COLO668 (cell line): ENCODE results near the gene OGG1.
"Not testable (repeated sequence)": the region's sequence is repeated elsewhere in the genome, so short reads cannot be mapped to it uniquely, and the experiment has no call there.

ENCODE experiments used
- DNase-seq: peaks from one replicate; lab custom pipeline; 2025; ENCODE audit not compliant: unreplicated experiment; lab: John Stamatoyannopoulos, UW

OGG1 gene

GRCh38 chr3:9760779-9761505, 11.2 kb downstream of the OGG1 start:
- DNase-seq, result no peak

GRCh38 chr3:9761919-9762318, 12.2 kb downstream of the OGG1 start:
- no peak for DNase-seq

GRCh38 chr3:9762871-9763270, 13.1 kb downstream of the OGG1 start:
- no peak for DNase-seq

DNA sequence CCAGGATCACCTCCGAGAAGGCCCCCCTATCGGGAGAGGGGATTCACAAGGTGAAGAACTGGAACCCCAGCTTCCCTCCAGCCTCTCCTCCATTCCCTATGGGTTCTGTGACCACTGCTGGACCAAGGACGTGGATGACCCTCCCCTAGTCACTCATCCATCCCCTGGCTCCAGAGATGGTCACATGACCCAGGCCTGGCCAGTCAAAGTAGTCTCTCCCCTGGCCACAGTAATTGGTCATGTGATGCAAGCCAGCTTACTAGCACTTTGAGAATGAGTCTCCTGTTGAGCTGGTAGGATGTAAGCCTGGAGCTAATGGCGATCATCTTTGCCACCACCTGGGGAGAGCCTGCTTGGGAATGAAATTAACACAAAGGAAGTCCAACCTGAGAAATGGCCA, 16.1 kb downstream of the OGG1 start:
- DNase-seq, result no peak

DNA sequence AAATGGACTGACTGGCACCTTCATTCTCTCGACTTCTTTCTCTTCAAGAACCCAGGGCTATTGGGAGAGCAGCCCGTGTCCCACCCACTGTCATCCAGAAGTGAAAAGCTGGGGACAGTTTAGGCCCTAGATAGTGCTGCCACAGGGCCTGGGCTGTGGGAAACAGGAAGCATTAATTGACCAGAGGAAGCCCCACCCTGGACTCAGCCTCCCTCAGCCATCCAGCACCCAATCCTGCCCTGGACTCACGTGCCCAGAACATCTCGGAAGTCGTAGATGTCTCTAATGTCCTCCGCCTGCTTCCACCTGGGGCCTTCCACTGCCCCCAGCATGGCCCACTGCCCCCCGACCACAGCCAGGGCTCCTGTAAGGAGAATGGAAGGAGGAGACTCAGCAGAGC, 17.7 kb downstream of the OGG1 start:
- no peak for DNase-seq

DNA sequence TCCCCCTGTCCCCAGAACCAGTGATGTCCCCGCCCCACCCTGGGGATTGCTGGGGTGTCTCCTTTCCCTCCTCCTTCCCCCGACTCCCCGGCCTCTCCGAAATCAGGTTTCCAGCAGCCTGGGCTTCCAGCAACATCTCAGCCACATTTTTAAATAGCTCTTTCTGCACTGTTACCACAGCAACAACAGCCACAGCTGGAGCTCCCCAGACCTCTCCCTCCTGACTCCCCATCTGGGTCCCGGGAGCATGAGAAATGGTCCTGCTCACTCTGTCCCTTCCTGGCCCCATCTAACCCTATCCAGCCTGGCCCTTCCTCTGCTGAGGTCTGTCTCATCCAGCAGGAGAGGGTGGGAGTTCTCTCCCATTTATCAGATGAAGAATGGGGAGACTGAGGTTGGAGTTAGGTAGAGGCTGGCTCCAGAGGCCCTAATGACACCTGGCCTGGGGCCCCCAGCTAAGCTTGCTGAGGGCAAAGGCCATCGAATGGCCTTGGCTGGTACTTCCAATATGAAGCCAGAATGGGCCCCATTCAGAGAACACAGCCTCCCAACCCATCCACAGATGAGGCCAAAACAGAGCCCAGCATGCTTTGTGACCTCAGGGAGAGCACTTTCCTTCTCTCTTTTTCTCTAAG, 18.5 kb downstream of the OGG1 start:
- DNase-seq, result no peak

DNA sequence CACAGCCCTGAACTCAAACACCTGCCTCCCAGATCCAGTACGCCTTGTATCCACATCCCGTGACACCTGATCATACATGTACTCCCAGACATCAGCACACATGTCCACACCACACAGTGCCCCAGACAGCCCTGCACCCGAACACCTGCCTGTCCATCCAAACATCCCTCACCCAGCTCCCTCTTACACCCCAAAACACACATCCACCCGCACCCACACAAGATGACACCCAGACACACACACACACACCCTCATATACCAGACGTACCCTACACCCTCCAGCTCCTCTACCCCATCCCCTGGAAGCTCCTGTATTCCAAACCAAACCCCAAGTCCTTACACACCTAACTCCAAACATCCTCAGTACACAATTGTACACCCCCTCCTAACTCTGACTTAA, 19.3 kb downstream of the OGG1 start:
- peak; percentile 8 for DNase-seq

DNA sequence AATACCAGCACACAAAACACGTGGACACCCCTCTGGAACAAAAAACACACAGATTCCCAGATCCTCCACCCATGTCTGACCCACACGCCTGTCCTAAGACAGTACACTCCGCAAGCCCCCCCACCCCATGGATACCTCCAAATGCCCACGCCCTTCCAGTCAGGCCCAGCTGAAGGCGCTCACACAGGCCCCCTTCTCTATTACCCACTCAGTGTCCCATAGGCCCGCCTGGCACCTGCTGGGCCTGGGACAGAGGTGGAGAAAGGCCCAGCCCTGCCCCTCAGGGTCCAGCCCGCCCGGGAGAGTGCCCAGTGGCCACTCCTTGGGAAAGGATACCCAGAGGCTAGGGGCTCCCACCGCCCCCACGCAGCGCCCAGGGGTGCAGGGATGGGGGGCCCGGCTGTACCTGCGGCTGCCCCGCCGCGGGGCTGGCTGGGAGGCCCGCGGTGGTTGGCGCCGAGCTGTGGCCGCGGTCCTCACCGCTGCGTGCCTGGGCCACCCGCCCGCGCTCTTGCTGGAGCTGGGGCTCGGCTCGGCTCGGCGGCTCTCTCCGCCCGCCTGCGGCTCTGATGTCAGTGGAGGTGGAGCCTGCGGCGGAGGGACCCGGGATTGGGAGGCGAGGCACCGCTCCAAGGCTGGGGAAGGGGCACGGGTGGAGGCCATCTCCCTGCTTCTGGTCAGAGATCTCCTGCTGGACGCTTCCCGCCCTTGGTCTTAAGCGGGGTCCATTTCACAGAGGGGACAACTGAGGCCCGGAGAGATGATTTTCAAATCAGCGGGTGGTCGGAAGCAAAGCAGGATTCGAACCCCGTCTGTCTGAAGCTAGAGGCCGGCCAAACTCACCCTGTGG, 19.9 kb downstream of the OGG1 start, which contains the start of gene CAMK1:
CAMK1 (minus strand) TSS at position 522 of the 850 bp plus-strand sequence. CDS start 2,198 bp downstream, outside the sequence.
- DNase-seq, result peak; percentile 67

GRCh38 chr3:9770276-9770812, 20.6 kb downstream of the OGG1 start:
- no peak for DNase-seq

- not testable (repeated sequence) for DNase-seq
Observed at GRCh38 chr3:9771007-9771406, 21.3 kb downstream of the OGG1 start.

GRCh38 chr3:9776896-9777693, 27.3 kb downstream of the OGG1 start:
- no peak for DNase-seq

DNA sequence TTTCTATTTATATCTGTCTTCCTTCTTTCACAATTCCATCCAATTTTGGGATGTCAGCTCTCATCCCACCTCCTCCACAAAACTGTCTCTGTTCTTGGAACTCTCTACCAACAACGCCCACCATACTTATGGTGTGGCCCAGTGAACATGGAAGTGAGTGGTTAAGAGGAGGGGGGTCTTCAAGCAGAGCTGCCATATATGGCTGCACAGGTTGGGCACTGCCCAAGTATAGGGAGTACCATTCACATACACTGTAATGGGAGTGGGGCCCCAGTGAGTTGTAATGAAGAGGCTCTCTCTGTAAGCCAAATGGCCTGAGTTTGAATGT, 27.9 kb downstream of the OGG1 start:
- no peak for DNase-seq

DNA sequence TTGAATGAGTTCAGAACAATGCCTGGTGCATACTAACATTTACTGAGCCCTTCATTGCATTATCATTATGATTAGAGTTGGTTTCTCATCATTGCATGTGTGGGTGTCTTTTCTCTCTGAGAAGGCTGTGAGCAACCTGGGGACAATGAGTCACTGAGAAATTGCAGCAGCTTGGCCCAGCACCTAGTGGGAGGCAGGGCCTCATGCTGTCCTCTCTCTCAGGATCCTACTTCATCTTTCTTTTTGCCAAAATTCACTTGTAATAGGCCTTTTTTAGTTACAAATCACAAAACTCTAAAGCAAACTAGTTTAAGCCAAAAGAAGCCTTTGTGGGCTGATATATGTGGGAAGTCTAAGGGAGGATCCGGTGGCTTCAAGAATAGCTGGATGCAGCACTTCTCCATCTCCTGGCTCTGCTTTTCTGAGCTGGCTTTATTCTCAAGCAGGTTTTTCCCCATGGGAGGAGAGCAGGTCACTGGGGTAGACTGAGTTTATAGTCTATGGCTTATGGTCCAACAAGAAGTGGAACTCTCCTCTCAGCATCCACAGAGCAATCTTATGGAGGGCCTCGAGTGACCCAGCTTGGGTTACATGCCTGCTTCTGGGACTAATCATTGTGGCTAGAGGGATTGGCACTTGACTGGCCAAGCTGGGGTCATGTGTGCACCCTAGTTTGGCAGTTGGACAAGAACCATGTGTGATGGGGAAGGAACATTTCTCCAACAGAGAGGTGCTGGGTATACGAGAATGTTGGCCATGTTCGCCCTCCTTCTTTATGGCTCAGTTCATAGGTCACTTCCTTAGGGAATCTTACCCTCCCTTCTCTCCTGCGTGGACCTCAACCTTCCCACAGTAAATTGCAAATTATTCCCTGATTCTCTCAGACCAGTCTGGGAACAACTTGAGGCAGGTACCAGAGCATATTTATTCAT, 28.7 kb downstream of the OGG1 start:
- no peak for DNase-seq

DNA sequence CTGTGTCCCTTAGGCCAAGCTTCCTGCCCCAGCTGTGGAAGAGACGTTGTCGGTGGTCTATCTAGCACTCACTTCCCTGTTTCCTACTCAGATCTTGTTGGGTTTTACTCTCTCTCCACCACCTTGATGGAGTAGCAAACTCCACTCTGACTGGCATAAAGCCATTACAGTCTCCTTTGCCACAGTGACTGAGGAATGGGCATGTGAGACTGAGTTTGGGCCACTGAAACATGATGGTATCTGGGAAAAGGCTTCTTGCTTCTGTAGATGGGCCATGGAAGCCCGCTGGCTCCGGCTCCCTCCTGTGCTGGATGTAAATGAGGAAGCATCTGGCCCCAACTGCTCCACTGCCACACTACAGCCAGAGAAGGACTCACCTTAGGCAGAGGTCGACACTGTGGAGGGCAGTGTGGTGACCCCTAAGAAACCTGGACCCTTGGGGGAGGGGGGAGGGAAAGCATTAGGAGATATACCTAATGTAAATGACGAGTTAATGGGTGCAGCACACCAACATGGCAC, 29.4 kb downstream of the OGG1 start:
- DNase-seq, result no peak

GRCh38 chr3:9779721-9780457, 30.1 kb downstream of the OGG1 start:
- DNase-seq, result no peak

GRCh38 chr3:9780458-9780812, 30.7 kb downstream of the OGG1 start:
- no peak for DNase-seq

DNA sequence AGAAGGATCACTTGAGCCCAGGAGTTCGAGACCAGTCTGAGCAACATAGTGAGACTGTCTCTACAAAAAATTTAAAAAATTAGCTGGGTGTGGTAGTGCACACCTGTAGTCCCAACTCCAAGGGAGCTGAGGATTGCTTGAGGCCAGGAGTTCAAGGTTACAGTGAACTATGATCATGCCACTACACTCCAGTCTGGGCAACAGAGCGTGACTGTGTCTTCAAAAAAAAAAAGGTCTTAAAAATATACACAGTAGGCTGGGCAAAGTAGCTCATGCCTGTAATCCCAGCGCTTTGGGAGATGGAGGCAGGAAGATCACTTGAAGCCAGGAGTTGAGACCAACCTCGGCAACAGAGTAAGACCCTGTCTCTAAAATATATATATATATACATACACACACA, 31.2 kb downstream of the OGG1 start:
- no peak for DNase-seq

DNA sequence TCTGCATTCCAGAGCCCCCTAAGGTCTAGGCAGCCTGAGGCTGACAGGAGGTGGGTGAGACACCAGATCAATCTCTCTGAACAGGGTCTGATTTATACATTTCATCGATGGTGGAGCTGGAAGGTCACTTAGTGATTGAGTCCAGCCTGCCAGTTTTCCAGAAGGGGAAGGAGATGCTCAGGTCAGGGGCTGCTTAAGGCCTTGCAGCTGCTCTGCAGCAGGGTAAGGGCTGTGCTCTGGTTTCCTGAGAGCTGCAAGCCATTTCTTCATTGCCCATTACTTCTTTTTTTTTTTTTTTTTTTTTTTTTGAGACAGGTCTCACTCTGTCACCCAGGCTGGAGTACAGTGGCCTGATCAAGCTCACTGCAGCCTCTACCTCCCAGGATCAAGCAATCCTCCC, 31.8 kb downstream of the OGG1 start:
- no peak for DNase-seq
